ENCODE data around the gene MAB21L2.

DNA sequence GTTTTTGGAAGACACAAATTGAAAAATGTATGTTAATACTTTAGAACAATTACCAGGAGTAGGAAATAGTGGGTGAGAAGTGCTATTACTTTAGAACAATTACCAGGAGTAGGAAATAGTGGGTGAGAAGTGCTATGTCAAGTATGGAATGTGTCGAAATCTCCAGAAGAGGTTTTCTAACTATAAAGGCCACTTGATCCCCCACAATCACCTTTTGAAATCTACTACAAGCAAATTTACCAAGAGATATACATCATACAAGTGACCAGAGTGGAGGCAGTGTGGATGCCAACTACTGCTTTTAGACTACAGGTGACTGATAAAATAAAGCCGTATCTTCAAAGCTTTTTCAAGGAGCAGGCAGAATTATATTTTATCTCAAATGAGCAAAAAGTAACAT lies 43.1 kb downstream of the MAB21L2 start:
- TF ChIP-seq EZH2 (IDR thresholded peaks at IDR 0.05; ENCODE audit: low read depth): no peak
- TF ChIP-seq, protein P1, sequence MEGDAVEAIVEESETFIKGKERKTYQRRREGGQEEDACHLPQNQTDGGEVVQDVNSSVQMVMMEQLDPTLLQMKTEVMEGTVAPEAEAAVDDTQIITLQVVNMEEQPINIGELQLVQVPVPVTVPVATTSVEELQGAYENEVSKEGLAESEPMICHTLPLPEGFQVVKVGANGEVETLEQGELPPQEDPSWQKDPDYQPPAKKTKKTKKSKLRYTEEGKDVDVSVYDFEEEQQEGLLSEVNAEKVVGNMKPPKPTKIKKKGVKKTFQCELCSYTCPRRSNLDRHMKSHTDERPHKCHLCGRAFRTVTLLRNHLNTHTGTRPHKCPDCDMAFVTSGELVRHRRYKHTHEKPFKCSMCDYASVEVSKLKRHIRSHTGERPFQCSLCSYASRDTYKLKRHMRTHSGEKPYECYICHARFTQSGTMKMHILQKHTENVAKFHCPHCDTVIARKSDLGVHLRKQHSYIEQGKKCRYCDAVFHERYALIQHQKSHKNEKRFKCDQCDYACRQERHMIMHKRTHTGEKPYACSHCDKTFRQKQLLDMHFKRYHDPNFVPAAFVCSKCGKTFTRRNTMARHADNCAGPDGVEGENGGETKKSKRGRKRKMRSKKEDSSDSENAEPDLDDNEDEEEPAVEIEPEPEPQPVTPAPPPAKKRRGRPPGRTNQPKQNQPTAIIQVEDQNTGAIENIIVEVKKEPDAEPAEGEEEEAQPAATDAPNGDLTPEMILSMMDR (conservative IDR thresholded peaks at IDR 0.05): no peak

All from PC-9 (cell line).